AG04449 (cell line): ENCODE data around the gene CACNB1.

ENCODE experiments used
- CTCF ChIA-PET: fragments of 350-600 bp; formaldehyde crosslinking; extraction: SDS; loops from one replicate; lab custom pipeline; 2021; ENCODE audit warnings: antibody characterized with exemption; lab: Yijun Ruan, JAX
- POLR2A ChIA-PET: fragments of 400-600, 350-600 bp; formaldehyde crosslinking; extraction: SDS; loops from one replicate; lab custom pipeline; 2020; ENCODE audit warnings: antibody characterized with exemption, inconsistent platforms; lab: Yijun Ruan, JAX
- DNase-seq: peaks from one replicate; pipeline ENCODE4 v3.0.0-alpha.2; 2010; ENCODE audit warnings: low read depth, low spot score
- H3K4me3 ChIP-seq: 2 replicates; pipeline ENCODE4 v1.5.1; 2011; ENCODE audit warnings: low read depth, mild to moderate bottlenecking, control low read depth, low read length
- TF ChIP-seq, protein P1 (sequence below): IDR thresholded peaks from one replicate; pipeline ENCODE4 v1.5.1; 2011; ENCODE audit warnings: mild to moderate bottlenecking, moderate library complexity, low read length, control low read depth, inconsistent platforms; ENCODE audit not compliant: insufficient read depth; ENCODE audit errors: missing control alignments

CACNB1 gene

DNA sequence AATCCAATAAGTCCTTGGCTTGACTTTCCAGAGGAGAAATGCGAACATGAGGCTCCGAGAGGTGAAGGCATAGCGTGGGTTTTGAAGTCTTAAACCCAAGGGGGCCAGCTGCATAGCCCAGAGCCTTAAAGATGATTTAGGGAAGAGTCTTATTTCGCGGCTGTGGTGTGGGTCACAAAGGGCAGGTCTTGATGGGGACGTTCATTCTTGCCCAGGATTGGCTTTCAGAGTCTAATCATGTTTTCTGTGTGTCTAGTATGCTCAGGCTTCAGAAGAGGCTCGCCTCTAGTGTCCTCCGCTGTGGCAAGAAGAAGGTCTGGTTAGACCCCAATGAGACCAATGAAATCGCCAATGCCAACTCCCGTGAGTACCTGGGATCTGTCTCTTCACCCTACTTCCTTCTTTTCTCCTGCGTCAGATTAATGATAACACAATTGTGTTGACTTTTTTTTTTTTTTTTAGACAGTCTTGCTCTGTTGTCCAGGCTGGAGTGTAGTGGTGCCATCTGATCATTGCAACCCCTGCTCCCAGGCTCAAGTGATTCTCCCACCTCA, 3.6 kb upstream of the CACNB1 start:
- POLR2A ChIA-PET: no interaction called here
- TF ChIP-seq, protein P1, sequence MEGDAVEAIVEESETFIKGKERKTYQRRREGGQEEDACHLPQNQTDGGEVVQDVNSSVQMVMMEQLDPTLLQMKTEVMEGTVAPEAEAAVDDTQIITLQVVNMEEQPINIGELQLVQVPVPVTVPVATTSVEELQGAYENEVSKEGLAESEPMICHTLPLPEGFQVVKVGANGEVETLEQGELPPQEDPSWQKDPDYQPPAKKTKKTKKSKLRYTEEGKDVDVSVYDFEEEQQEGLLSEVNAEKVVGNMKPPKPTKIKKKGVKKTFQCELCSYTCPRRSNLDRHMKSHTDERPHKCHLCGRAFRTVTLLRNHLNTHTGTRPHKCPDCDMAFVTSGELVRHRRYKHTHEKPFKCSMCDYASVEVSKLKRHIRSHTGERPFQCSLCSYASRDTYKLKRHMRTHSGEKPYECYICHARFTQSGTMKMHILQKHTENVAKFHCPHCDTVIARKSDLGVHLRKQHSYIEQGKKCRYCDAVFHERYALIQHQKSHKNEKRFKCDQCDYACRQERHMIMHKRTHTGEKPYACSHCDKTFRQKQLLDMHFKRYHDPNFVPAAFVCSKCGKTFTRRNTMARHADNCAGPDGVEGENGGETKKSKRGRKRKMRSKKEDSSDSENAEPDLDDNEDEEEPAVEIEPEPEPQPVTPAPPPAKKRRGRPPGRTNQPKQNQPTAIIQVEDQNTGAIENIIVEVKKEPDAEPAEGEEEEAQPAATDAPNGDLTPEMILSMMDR: no peak
- peak overlapping the region; percentile 95 for H3K4me3 ChIP-seq
- no peak for DNase-seq
- CTCF ChIA-PET: interaction anchor here (2.1 to 13.8 kb wide), 2 partner anchors 39 to 218 kb away, joined by 6 to 429 read pairs; no protein-coding TSS in a partner anchor

DNA sequence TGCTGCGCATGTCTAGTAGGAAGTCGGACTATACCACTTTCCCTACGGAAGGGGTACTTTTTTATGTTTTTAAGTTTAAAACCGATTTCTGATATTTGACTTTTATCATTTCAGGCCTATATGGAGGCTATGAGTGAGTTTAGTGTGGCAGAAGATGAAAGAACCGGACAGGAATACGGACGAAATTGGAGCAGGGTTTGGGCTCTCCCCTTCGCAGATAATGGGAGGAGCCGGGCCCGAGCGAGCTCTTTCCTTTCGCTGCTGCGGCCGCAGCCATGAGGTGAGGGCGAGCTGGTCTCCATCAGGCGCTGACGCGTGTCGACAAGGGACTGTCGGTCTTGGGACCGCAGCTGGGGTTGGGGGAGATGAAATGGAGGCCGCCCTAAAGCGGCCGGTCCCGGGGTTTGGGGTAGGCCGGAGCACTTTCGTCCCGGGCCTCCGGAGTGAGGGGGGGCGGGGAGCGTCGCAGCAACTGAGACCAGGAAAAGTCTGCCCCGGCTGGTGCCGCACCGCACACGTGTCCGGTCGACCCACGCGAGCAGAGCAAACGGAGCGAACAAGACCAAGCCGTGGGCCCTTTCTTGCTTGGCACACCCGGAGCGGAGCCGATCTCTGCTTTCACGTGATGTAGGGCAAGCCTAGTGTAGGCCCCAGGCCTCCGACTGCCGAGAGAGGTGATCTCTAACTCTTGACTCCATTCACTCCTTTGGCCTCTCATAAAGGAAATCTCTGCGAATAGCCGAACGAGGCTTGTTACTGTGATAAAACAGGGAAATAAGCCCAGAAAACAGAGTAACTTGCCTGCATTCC, 2.8 kb upstream of the CACNB1 start, which contains the start of gene RPL19:
Gene RPL19, plus strand, starts transcription at position 214 of the 810 bp plus-strand sequence. Its CDS starts 62 bp downstream, at position 276.
- peak within 1 kb of the TSS; percentile 95 for H3K4me3 ChIP-seq
- POLR2A ChIA-PET: interaction anchor here (0.6 to 1.6 kb wide), 18 partner anchors 9 to 426 kb away, joined by 3 to 13 read pairs (median 4); partner anchors contain the start of gene RPL23
- TF ChIP-seq, protein P1: no peak
- DNase-seq: no peak
- CTCF ChIA-PET: interaction anchor here (1.1 to 13.8 kb wide), 4 partner anchors 26 to 217 kb away, joined by 4 to 429 read pairs (median 10); no protein-coding TSS in a partner anchor

DNA sequence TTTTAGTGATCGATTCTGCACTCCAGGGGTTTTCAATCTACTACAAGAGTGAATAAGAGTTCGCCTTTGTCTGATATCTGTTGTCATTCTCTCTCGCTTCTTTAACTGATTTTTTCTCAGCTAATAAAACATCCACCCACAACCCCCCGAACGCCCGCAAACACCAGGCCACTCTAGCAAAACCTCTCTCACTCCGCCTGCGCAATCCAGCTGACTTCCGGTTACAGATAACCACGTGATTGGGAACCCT, 2.3 kb upstream of the CACNB1 start:
- POLR2A ChIA-PET: interaction anchor here (0.6 to 1.6 kb wide), 18 partner anchors 9 to 425 kb away, joined by 3 to 13 read pairs (median 4); partner anchors contain the start of gene RPL23
- peak; percentile 73 for DNase-seq
- peak overlapping the region; percentile 95 for H3K4me3 ChIP-seq
- CTCF ChIA-PET: interaction anchor here (1.1 to 13.8 kb wide), 4 partner anchors 25 to 217 kb away, joined by 4 to 429 read pairs (median 10); no protein-coding TSS in a partner anchor
- TF ChIP-seq, protein P1: no peak

DNA sequence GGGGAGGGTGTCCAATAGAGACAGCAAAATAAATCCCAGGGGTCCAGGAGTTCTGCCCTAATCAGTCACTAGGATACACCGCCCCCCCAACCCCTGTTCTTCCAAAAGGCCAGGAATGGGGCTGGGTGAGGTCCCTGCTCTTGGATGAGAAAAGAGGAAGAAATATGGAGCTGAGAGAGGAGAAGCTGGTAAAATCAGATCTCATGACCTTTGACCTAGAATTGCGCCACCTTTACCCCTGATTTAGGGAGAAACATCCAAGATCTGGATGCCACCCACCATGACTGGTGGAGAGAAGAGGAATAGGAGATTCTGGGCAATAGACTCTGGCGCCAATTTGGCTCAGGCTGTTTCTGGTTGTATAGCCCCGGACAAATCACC, 707 bp upstream of the CACNB1 start:
- no peak for DNase-seq
- POLR2A ChIA-PET: interaction anchor here (0.6 kb wide), 1 partner anchor 44 kb away, joined by 3 read pairs; no protein-coding TSS in a partner anchor
- CTCF ChIA-PET: interaction anchor here (1.0 to 13.8 kb wide), 4 partner anchors 24 to 215 kb away, joined by 3 to 429 read pairs (median 10); no protein-coding TSS in a partner anchor
- TF ChIP-seq, protein P1: no peak
- peak overlapping the region; percentile 78; the same call in 1 of the 2 replicates for H3K4me3 ChIP-seq

DNA sequence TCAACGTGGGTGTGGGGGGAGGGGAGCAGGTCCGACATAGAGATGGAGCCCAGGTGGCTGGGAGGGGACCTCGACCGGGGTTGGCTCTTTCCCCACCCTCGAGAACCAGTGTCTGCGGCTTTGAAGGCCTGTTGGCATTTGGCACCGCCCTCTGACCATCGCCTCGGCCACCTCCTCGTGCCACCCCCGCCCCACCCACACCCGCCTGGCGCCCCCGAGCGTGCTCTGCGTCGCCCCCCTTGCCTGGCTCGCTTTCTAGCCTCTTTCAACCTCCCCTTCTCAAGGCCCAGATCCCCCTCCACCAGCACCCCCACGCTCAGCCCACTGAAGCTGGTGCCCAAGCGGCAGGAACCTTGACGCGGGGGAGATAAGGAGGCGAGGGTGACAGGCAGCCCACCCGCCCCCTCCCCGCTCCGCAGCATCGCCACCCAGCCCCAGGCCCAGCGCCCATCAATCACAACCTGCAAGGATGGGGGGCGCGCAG, 619 bp downstream of the CACNB1 start:
- ChIA-PET CTCF (interaction anchor here (1.0 to 9.2 kb wide), 6 partner anchors 11 to 213 kb away, joined by 3 to 76 read pairs (median 8); no protein-coding TSS in a partner anchor), POLR2A (no interaction called here)
- peak overlapping the region; percentile 78 for H3K4me3 ChIP-seq
- DNase-seq: no peak
- TF ChIP-seq, protein P1: no peak
